Measurements from ENCODE around the gene NEU4.
"Not testable (repeated sequence)": the region's sequence is repeated elsewhere in the genome, so short reads cannot be mapped to it uniquely, and the experiment has no call there.

Gene NEU4

DNA sequence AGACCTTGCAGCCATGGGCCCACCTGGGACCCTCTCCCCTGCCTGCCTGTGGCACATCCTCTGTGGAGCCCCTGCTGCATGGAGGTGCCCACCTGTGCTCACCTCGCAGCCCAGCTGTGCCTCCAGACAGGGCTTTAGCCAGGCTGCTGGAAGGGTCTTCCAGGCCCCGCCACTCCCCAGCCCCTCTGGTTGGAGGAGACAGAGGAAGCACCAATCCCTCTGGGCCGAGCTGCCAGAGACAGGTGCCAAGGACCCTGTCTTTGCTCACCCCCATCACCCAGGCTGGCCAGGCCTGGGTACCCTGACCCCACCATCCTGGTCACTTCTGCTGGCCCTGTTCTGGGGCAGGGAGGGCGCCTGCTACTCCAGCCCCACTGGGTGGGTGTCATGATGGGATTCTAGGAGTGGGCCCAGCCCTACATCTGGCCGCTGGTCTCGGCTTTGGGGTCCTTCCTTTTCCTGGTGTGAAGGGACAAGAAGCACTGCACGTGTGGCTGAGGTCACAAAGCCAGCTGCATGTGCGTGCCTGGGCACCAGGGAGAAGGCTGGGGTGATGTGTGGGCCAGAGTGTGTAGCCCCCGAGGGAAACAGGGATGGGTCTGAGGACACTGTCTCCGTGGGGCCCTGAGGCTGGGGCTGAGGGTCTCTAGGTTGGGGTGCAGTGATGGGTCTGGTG is 9.3 kb upstream of the NEU4 start:
- DNase-seq: no peak

DNA sequence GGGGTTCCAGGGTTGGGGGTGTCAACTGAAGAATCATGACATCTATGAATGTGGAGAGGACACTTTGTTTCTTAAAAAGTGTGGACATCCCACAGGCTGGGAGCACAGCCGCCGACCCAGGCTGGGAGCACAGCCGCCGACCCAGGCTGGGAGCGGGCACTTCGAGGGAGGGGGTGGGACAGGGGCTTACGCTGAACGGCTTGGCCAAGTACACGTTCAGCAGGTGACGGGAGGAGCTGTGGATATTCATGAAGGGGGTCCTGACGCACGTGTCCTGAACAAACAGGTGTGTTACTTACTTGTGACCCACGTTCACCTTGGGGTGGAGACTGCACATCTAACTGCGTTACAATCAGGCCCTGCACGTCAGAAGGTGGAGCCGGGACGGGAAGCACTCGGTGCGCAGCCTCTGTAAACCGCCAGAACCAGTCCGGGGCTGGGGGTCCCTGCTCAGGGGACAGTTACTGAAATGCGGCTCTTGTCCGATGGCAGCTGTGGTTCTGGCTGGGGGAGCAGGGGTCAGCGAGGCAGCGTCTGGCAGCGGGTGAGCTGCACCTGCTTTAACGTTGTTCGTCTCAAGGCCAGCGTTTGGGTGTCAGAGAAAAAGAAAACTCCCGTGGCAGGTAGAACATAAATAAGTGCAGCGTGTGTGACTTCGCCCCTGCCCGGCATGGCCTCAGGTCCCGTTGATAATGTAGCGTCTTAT is 8.6 kb upstream of the NEU4 start:
- not testable (repeated sequence) for DNase-seq

GRCh38 chr2:241801611-241802420 is 7.2 kb upstream of the NEU4 start:
- no peak for DNase-seq

- no peak for DNase-seq
Measured at GRCh38 chr2:241802421-241803318, 6.3 kb upstream of the NEU4 start.

- DNase-seq: no peak
Measured at GRCh38 chr2:241803387-241804325, 5.3 kb upstream of the NEU4 start.

DNA sequence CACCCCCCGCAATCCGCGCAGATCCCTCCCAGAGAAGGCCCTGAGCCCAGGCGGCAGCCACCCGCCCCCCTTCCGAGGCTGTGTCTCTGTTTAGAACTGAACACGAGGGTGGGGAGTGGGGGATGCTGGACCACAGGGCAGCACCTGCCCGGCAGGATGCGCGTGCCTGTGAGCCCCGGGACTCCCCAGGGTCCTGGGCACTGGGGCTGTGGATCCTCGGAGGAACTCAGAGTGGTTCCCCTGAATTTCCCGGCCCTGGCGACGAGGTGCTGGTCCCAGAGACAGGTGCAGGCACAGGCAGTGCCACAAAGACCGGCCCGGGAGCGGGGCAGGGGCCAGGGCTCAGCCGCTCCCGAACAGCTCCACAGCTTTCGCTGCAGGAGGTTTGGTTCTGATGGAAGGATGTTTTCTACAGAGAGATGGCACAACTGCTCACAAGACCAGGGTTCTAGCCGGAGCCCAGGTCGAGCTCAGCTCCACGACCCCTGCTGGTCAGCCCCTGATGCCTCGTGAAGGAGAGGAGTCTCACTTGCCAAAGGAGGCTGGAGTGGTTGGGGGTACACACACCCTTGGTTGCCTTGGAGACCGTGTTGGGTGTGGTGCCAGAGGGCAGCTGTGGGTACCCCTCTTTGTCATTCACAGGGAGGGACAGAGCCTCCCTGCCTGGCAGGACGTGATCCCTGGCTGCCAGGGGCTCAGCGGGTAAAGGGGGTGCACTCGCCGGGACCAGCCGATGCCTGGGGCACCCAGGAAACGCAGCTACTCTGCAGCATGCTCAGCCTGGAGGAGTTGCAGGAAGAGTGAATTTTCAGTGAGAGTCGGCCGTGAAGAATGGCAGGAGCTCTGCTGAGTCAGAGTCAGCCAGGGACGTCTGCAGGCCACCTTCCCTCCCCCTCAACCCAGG is 4.4 kb upstream of the NEU4 start:
- DNase-seq: no peak

DNA sequence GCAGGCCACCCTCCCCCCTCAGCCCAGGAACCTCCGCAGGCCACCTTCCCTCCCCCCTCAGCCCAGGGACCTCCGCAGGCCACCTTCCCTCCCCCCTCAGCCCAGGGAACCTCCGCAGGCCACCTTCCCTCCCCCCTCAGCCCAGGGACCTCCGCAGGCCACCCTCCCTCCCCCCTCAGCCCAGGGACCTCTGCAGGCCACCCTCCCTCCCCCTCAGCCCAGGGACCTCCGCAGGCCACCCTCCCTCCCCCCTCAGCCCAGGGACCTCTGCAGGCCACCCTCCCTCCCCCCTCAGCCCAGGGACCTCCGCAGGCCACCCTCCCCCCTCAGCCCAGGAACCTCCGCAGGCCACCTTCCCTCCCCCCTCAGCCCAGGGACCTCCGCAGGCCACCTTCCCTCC is 2.8 kb upstream of the NEU4 start:
- DNase-seq: not testable (repeated sequence)

GRCh38 chr2:241808051-241808720 is 807 bp upstream of the NEU4 start:
- DNase-seq: no peak

- no peak for DNase-seq
Measured at GRCh38 chr2:241809383-241810306, 652 bp downstream of the NEU4 start.

DNA sequence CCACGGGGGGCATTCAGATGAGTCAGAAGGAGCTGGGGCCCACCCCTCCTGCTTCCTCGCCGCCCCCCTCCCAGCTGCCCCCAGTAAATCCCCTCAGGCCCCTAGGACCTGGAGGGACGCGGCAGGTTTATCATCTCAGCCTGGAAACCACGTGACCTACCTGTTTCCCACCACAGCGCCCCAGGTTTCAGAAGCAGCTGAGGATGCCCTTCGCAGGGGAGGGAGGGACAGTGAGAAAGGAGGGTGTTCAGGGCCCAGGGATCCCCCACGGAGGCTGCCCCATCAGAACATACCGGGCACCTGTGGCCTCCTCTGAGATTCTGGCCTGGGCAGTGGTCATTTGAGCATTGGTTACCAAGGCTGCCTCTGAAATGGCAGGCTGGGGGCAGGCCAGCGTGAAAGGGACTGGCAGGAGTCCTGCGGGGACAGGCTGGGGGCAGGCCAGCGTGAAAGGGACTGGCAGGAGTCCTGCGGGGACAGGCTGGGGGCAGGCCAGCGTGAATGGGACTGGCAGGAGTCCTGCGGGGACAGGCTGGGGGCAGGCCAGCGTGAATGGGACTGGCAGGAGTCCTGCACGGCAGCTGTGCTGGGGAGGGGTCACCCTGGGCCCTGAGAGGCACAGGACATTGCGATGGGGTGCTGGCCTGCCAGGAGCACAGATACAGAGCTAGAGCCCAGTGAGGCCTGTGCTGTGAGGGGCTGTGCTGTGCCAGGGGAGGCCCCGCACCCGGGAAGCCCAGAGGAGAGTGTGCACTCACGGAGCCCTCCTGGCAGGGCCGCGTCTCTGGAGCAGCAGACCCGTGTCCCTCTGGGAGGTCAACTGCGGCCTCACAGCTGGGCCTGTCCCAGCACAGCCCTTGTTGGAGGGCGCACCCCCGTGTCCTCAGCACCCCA is 1.6 kb downstream of the NEU4 start:
- peak; percentile 56 to 70 for DNase-seq

DNA sequence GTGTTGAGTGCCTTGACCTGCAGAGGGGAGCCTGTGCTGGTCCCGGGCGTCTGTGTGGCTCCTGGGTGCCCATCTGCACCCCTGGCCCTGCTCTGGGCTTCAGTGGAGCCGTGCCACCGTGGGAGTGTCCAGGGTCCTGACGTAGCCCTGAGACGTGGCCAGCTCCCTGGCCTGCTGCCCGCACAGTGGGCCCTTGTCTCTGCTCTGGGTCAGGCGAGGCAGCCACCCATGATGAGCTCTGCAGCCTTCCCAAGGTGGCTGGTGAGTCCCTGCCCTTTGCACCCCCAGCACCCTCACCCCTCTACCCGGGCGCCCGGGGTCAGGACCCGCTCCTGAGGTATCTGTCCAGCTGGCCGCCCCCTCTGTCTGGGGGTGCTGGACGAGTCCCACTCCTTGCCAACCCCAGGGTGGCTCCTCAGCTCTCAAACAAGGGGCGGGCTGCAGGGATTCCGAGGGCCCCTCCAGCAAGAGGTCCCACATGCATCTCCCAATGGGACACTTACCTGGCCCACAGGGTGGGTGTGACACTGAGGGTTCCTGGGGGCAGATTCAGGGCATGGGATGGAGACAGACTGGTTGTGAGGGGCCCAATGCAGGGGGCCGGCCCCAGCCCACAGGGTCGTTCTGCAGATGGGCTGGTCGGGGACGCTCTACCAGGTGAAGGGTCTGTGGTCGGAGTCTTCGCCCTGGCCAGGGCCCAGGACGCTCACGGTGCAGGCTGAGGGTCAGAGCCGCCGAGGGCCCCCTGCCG is 2.4 kb downstream of the NEU4 start:
- peak; percentile 51 to 70 for DNase-seq

DNA sequence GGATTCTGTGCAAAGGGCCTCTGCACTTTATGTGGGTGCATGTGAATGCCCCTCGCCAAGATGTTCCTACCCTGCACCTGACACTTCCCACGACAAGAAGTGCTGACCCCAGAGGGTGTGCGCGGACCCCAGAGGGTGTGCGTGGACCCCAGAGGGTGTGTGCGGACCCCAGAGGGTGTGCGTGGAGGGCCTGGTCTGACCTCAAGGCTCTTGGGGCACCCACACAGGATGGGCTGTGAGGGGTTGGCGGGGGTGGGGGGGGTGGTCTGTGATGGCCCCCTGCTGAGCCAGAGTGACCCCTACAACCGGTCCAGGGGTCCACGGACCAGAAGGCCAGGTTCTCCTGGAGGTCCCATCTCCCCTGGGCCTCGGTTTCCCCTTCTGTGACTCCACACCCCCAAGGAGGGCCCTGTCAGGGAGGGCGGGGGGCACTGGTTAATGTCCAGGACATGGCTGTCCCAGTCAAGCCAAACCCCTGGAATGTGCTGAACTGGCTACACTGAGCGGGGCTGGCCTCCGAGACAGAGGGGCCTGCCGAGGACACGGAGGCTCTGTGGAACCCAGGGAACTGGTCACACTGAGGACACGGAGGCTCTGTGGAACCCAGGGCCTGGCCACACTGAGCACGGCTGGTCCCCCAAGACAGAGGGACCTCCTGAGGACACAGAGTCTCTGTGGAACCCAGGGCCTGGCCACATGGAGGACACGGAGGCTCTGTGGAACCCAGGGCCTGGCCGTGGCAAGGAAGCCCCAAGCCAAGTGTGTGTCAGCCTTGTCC is 3.1 kb downstream of the NEU4 start:
- DNase-seq: no peak

- DNase-seq: peak in 1 of 2 donors; percentile 51
Measured at GRCh38 chr2:241812730-241813643, 4.0 kb downstream of the NEU4 start.

DNA sequence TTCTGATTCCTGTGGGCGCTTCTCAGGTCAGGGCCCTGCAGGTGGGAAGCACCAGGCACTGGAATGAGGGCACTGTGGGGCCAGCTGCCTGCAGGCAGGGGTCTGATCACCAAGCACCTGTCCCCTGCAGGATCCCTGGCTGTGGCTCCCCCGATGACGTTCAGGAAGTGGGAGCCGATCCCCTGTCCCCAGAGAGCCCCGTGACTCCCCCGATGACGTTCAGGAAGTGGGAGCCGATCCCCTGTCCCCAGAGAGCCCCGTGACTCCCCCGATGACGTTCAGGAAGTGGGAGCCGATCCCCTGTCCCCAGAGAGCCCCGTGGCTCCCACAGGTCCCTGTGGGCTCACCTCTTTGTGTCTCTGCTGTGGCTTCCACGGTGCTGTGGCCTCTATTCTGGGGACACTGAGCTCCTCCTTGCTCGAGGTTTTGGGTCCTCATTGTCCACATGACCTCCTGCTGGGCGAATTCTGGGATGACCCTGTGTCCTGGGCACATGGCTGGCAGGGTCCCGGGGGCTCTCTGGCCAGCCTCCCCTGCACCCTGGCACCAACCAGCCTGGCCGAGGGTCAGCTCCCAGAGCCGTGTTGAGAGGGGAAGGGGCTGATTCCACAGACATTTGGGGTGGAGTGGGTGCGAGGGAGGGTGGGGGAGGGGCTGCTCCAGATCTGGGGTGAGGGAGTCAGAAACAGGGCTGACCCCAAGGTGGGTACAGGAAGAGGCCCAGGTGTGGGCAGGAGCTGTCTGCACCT is 4.8 kb downstream of the NEU4 start:
- no peak for DNase-seq
